ENCODE measurements around the gene OSBPL2.

DNA sequence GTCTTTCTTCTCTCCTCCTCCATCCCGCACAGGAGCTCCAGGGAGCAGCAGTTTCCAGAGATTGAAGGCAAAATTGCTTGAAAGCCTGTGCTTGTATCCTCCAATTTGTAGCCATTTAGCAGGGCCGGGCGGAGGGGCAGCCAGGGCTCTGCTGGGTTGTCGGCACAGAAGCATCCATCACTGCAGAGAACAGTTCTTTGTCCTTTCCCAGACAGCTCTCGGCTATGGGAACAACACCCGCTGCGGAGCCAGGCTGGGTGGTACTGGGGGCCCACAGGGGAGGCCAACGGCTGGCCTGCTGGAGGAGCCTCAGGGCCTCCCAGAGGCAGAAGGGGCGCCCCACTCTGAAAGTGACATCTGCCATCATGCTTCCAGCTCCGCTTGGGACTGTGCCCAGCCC lies 26.0 kb upstream of the OSBPL2 start:
- TF ChIP-seq EZH2phosphoT487 (IDR thresholded peaks at IDR 0.05), result no peak
- no peak for TF ChIP-seq EZH2 (IDR thresholded peaks at IDR 0.05)
- TF ChIP-seq, protein P1, sequence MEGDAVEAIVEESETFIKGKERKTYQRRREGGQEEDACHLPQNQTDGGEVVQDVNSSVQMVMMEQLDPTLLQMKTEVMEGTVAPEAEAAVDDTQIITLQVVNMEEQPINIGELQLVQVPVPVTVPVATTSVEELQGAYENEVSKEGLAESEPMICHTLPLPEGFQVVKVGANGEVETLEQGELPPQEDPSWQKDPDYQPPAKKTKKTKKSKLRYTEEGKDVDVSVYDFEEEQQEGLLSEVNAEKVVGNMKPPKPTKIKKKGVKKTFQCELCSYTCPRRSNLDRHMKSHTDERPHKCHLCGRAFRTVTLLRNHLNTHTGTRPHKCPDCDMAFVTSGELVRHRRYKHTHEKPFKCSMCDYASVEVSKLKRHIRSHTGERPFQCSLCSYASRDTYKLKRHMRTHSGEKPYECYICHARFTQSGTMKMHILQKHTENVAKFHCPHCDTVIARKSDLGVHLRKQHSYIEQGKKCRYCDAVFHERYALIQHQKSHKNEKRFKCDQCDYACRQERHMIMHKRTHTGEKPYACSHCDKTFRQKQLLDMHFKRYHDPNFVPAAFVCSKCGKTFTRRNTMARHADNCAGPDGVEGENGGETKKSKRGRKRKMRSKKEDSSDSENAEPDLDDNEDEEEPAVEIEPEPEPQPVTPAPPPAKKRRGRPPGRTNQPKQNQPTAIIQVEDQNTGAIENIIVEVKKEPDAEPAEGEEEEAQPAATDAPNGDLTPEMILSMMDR (IDR thresholded peaks at IDR 0.05), result no peak

Data from neural progenitor cell (in vitro differentiated cells).